Neutrophil (primary cell): ENCODE data around the gene TMEM94.
"Not testable (repeated sequence)": the region's sequence is repeated elsewhere in the genome, so short reads cannot be mapped to it uniquely, and the experiment has no call there.

ENCODE experiments used
- H3K27ac ChIP-seq: fragments of 200-600 bp; sonication (generic); 2 replicates; pipeline ENCODE4 v1.5.1; 2016; ENCODE audit warnings: mild to moderate bottlenecking, moderate library complexity
- H3K27me3 ChIP-seq: fragments of 200-600 bp; sonication (generic); 2 replicates; pipeline ENCODE4 v1.6.0; 2016; ENCODE audit warnings: mild to moderate bottlenecking
- H3K36me3 ChIP-seq: fragments of 200-600 bp; sonication (generic); 2 replicates; pipeline ENCODE4 v1.5.1; 2017
- H3K4me1 ChIP-seq, 2 experiments: fragments of 200-600 bp in 1 of 2; sonication (generic) in 1 of 2; 1 replicate in 1 of 2; 2 replicates in 1 of 2; pipeline versions ENCODE4 v1.5.1 to v1.6.1; 2013 to 2016; ENCODE audit warnings: low read depth in 1 of 2, low read length in 1 of 2, mild to moderate bottlenecking in 1 of 2, moderate library complexity in 1 of 2; ENCODE audit not compliant: control insufficient read depth in 1 of 2, insufficient read depth in 1 of 2
- H3K4me3 ChIP-seq, 2 experiments: fragments of 200-600 bp in 1 of 2; sonication (generic) in 1 of 2; 1 replicate in 1 of 2; 2 replicates in 1 of 2; pipeline ENCODE4 v1.5.1; 2013 to 2016; ENCODE audit warnings: low read depth in 1 of 2, low read length in 1 of 2, mild to moderate bottlenecking in 1 of 2, moderate library complexity in 1 of 2
- H3K9me3 ChIP-seq: fragments of 200-600 bp; sonication (generic); 2 replicates; pipeline ENCODE4 v1.5.1; 2016
- CTCF ChIP-seq: fragments of 200-600 bp; sonication (generic); IDR thresholded peaks from 2 replicates; pipeline ENCODE4 v1.5.1; 2016; ENCODE audit warnings: antibody characterized with exemption

Gene TMEM94

GRCh38 chr17:75430159-75430974 is 26.1 kb upstream of the TMEM94 start:
- no peaks in the 10 kb centered on the region for H3K36me3 ChIP-seq
- H3K27me3 ChIP-seq: peaks cover 8% of the 10 kb centered on the region
- no peak overlapping the region for H3K4me3 ChIP-seq
- H3K9me3 ChIP-seq: no peaks in the 10 kb centered on the region
- peaks cover 5 to 8% of the 10 kb centered on the region in 2 experiments for H3K4me1 ChIP-seq
- H3K27ac ChIP-seq: no peak overlapping the region
- no peak for TF ChIP-seq CTCF

- Histone ChIP-seq H3K27ac (no peak overlapping the region), H3K36me3 (no peaks in the 10 kb centered on the region), H3K4me3 (no peak overlapping the region), H3K9me3 (no peaks in the 10 kb centered on the region), H3K4me1 (no peaks in the 10 kb centered on the region), H3K27me3 (peaks cover 8% of the 10 kb centered on the region)
- TF ChIP-seq CTCF: no peak
Measured at GRCh38 chr17:75433218-75433783, 23.1 kb upstream of the TMEM94 start.

- not testable (repeated sequence) for H3K4me3 ChIP-seq, H3K36me3 ChIP-seq, H3K27ac ChIP-seq, H3K4me1 ChIP-seq, H3K27me3 ChIP-seq, H3K9me3 ChIP-seq
Measured at GRCh38 chr17:75434433-75434832, 22.0 kb upstream of the TMEM94 start.

GRCh38 chr17:75437404-75437803 is 19.0 kb upstream of the TMEM94 start:
- not testable (repeated sequence) for H3K9me3 ChIP-seq, H3K27ac ChIP-seq, H3K4me3 ChIP-seq, H3K36me3 ChIP-seq, H3K27me3 ChIP-seq, H3K4me1 ChIP-seq

- no peak overlapping the region for H3K4me3 ChIP-seq
- H3K27ac ChIP-seq: no peak overlapping the region
- peaks cover 8% of the 10 kb centered on the region for H3K27me3 ChIP-seq
- no peak for TF ChIP-seq CTCF
- no peaks in the 10 kb centered on the region for H3K4me1 ChIP-seq
- H3K36me3 ChIP-seq: no peaks in the 10 kb centered on the region
- H3K9me3 ChIP-seq: no peaks in the 10 kb centered on the region
Measured at GRCh38 chr17:75439287-75439686, 17.1 kb upstream of the TMEM94 start.

GRCh38 chr17:75440738-75441448 is 15.5 kb upstream of the TMEM94 start:
- TF ChIP-seq CTCF: no peak
- H3K27me3 ChIP-seq: no peaks in the 10 kb centered on the region
- no peak overlapping the region for H3K27ac ChIP-seq
- H3K9me3 ChIP-seq: no peaks in the 10 kb centered on the region
- H3K4me3 ChIP-seq: no peak overlapping the region
- no peaks in the 10 kb centered on the region for H3K36me3 ChIP-seq
- H3K4me1 ChIP-seq: no peaks in the 10 kb centered on the region
